G401.6 (cell line): ENCODE results near the gene C1orf210.

ENCODE experiments used
- FAIRE-seq: peaks from 2 replicates; lab custom pipeline; 2012; peaks lifted over from hg19 to GRCh38; lab: Jason Lieb, UNC

Gene C1orf210

GRCh38 chr1:43285269-43285990 lies at the start of gene C1orf210:
Gene C1orf210, minus strand, starts transcription at chr1:43285581. Its CDS starts 2,311 bp downstream, at chr1:43283270.
- FAIRE-seq, result no peak

- no peak for FAIRE-seq
Measured at GRCh38 chr1:43334453-43335205, 49.2 kb upstream of the C1orf210 start.

- FAIRE-seq, result no peak
Measured at GRCh38 chr1:43331688-43332087, 46.3 kb upstream of the C1orf210 start.

- FAIRE-seq, result no peak
Measured at GRCh38 chr1:43329995-43330751, 44.8 kb upstream of the C1orf210 start.

- no peak for FAIRE-seq
Measured at GRCh38 chr1:43327549-43328292, 42.3 kb upstream of the C1orf210 start.

GRCh38 chr1:43325381-43325780 lies 40.0 kb upstream of the C1orf210 start:
- FAIRE-seq, result no peak

GRCh38 chr1:43324810-43325209 lies 39.4 kb upstream of the C1orf210 start:
- no peak for FAIRE-seq

GRCh38 chr1:43322506-43322905 lies 37.1 kb upstream of the C1orf210 start:
- no peak for FAIRE-seq

- FAIRE-seq, result no peak
Measured at GRCh38 chr1:43321331-43321891, 36.0 kb upstream of the C1orf210 start.

- no peak for FAIRE-seq
Measured at GRCh38 chr1:43319766-43320165, 34.4 kb upstream of the C1orf210 start.

- no peak for FAIRE-seq
Measured at GRCh38 chr1:43319288-43319687, 33.9 kb upstream of the C1orf210 start.

- no peak for FAIRE-seq
Measured at GRCh38 chr1:43318831-43319230, 33.5 kb upstream of the C1orf210 start.

GRCh38 chr1:43317817-43318471 lies 32.6 kb upstream of the C1orf210 start:
- FAIRE-seq, result no peak

- no peak for FAIRE-seq
Measured at GRCh38 chr1:43316738-43317520, 31.5 kb upstream of the C1orf210 start.

GRCh38 chr1:43315963-43316737 lies 30.8 kb upstream of the C1orf210 start:
- FAIRE-seq, result no peak

- FAIRE-seq, result no peak
Measured at GRCh38 chr1:43315481-43315880, 30.1 kb upstream of the C1orf210 start.

- FAIRE-seq, result no peak
Measured at GRCh38 chr1:43314233-43314632, 28.9 kb upstream of the C1orf210 start.

GRCh38 chr1:43313771-43314170 lies 28.4 kb upstream of the C1orf210 start:
- FAIRE-seq, result no peak

- no peak for FAIRE-seq
Measured at GRCh38 chr1:43312663-43313515, 27.5 kb upstream of the C1orf210 start.
